Neural cell (in vitro differentiated cells): ENCODE results near the gene FGA. TPM values are rescaled to one million over a fixed set of nuclear protein-coding genes. Genes with fewer than 3 reads are reported as not detected.

ENCODE experiments used
- H2AFZ ChIP-seq: fragments of 200-600, 300-800 bp; sonication (generic), shearing (Covaris generic); 2 replicates; pipeline ENCODE4 v1.6.0; 2014; ENCODE audit warnings: low read depth, mild to moderate bottlenecking, antibody characterized with exemption, low read length, moderate library complexity
- H3F3A ChIP-seq: fragments of 200-600 bp; shearing (Covaris generic); 2 replicates; pipeline ENCODE4 v1.6.1; 2016; ENCODE audit warnings: mild to moderate bottlenecking, moderate library complexity, mixed read lengths, antibody characterized with exemption, low read length; ENCODE audit not compliant: insufficient read depth, poor library complexity, severe bottlenecking
- H3K27ac ChIP-seq: fragments of 200-600, 300-800 bp; sonication (generic), shearing (Covaris generic); 2 replicates; pipeline ENCODE4 v1.5.1; 2014; ENCODE audit warnings: mild to moderate bottlenecking, low read length, moderate library complexity
- H3K27me3 ChIP-seq: fragments of 300-800, 200-600 bp; sonication (generic), shearing (Covaris generic); 2 replicates; pipeline ENCODE4 v1.6.0; 2014; ENCODE audit warnings: mild to moderate bottlenecking, low read depth, low read length, moderate library complexity; ENCODE audit not compliant: insufficient read depth
- H3K36me3 ChIP-seq: fragments of 300-800, 200-600 bp; sonication (generic), shearing (Covaris generic); 2 replicates; pipeline ENCODE4 v1.5.1; 2014; ENCODE audit warnings: mild to moderate bottlenecking, antibody characterized with exemption, low read length, moderate library complexity; ENCODE audit not compliant: insufficient read depth
- H3K4me2 ChIP-seq: fragments of 300-800, 200-600 bp; sonication (generic), shearing (Covaris generic); 2 replicates; pipeline ENCODE4 v1.6.0; 2014; ENCODE audit warnings: mild to moderate bottlenecking, low read length
- H3K4me3 ChIP-seq: fragments of 300-800, 200-600 bp; sonication (generic), shearing (Covaris generic); 2 replicates; pipeline ENCODE4 v1.5.1; 2014; ENCODE audit warnings: mild to moderate bottlenecking, low read length, moderate library complexity
- H3K79me2 ChIP-seq: fragments of 200-600 bp; shearing (Covaris generic); replicated peaks from 2 replicates; pipeline ENCODE4 v1.6.0; 2014; ENCODE audit warnings: mild to moderate bottlenecking, low read length, moderate library complexity; ENCODE audit not compliant: insufficient read depth
- H3K9ac ChIP-seq: fragments of 300-800, 200-600 bp; sonication (generic), shearing (Covaris generic); 2 replicates; pipeline ENCODE4 v1.6.1; 2016; ENCODE audit warnings: mild to moderate bottlenecking, low read length, mixed read lengths
- H3K9me2 ChIP-seq: fragments of 200-600 bp; shearing (Covaris generic); 2 replicates; pipeline ENCODE4 v1.6.1; 2016; ENCODE audit warnings: mild to moderate bottlenecking, low read length, mixed read lengths; ENCODE audit not compliant: insufficient read depth
- H3K9me3 ChIP-seq: fragments of 200-600, 300-800 bp; sonication (generic), shearing (Covaris generic); 2 replicates; pipeline ENCODE4 v1.6.1; 2016; ENCODE audit warnings: mild to moderate bottlenecking, mixed run types, low read length, moderate library complexity, mixed read lengths
- H4K20me1 ChIP-seq: fragments of 200-600 bp; shearing (Covaris generic); 2 replicates; pipeline ENCODE4 v1.6.1; 2016; ENCODE audit warnings: mild to moderate bottlenecking, mixed run types; ENCODE audit not compliant: insufficient read depth
- CTCF ChIP-seq: fragments of 450-650 bp; IDR thresholded peaks from 2 replicates; pipeline ENCODE4 v1.5.1; 2014; ENCODE audit warnings: antibody characterized with exemption, mild to moderate bottlenecking, moderate library complexity; ENCODE audit not compliant: poor library complexity, severe bottlenecking
- EP300 ChIP-seq: fragments of 450-650 bp; conservative IDR thresholded peaks from 2 replicates; pipeline ENCODE4 v1.6.1; 2014; ENCODE audit warnings: antibody characterized with exemption, mild to moderate bottlenecking, moderate library complexity; ENCODE audit not compliant: poor library complexity, severe bottlenecking
- EZH2 ChIP-seq: fragments of 200-600, 300-800 bp; shearing (Covaris generic), sonication (generic); IDR thresholded peaks from 2 replicates; pipeline ENCODE4 v1.6.1; 2014; ENCODE audit warnings: antibody characterized with exemption, low read length, borderline replicate concordance, mild to moderate bottlenecking; ENCODE audit not compliant: insufficient read depth, poor library complexity, severe bottlenecking
- MXI1 ChIP-seq: fragments of 450-650 bp; conservative IDR thresholded peaks from 2 replicates; pipeline ENCODE4 v1.6.1; 2014; ENCODE audit warnings: antibody characterized with exemption, mild to moderate bottlenecking; ENCODE audit not compliant: poor library complexity, severe bottlenecking
- POLR2AphosphoS5 ChIP-seq: IDR thresholded peaks from 2 replicates; pipeline ENCODE4 v1.6.1; 2012
- RAD21 ChIP-seq: fragments of 450-650 bp; conservative IDR thresholded peaks from 2 replicates; pipeline ENCODE4 v1.6.1; 2014; ENCODE audit warnings: antibody characterized with exemption, mild to moderate bottlenecking, moderate library complexity
- SMC3 ChIP-seq: fragments of 450-650 bp; conservative IDR thresholded peaks from 2 replicates; pipeline ENCODE4 v1.6.1; 2014; ENCODE audit warnings: antibody characterized with exemption, mild to moderate bottlenecking, moderate library complexity; ENCODE audit not compliant: poor library complexity
- TAF1 ChIP-seq: IDR thresholded peaks from 2 replicates; pipeline ENCODE4 v1.6.1; 2012; ENCODE audit warnings: low read depth
- polyA plus RNA-seq: library from polyadenylated mRNA; depleted of rRNA; stranded (reverse); fragments of >200 nt; gene quantifications from 2 replicates; pipeline ENCODE4 v1.2.3, GENCODE V29; 2014
- TF ChIP-seq, protein P1 (sequence below): IDR thresholded peaks from 2 replicates; pipeline ENCODE4 v1.6.1; 2012; ENCODE audit warnings: borderline replicate concordance

Gene FGA
- polyA plus RNA-seq, 1 donor from 2014 or later: not detected

DNA sequence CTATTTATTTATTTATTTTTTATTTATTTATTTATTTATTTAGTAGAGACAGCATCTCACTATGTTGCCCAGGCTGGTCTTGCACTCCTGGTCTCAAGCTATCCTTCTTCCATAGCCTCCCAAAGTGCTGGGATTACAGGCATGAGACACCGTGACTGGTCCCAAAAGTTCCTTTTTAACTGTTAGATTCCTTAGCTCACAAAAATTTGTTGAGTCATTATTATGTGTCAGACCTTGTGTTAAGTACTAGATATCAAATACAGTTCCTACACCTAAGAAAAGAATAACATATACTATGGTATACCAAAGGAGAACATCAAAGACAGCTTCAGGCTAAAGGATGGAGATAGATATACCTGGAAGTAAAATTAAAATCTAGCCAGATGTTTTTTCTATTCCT is 11.6 kb downstream of the FGA start:
- H2AFZ ChIP-seq: no peak overlapping the region
- no peak overlapping the region for H3K27ac ChIP-seq
- no peaks in the 10 kb centered on the region for H3F3A ChIP-seq
- TF ChIP-seq POLR2AphosphoS5: no peak
- TF ChIP-seq SMC3: no peak
- TF ChIP-seq RAD21: no peak
- no peak for TF ChIP-seq MXI1
- no peak for TF ChIP-seq CTCF
- TF ChIP-seq, protein P1, sequence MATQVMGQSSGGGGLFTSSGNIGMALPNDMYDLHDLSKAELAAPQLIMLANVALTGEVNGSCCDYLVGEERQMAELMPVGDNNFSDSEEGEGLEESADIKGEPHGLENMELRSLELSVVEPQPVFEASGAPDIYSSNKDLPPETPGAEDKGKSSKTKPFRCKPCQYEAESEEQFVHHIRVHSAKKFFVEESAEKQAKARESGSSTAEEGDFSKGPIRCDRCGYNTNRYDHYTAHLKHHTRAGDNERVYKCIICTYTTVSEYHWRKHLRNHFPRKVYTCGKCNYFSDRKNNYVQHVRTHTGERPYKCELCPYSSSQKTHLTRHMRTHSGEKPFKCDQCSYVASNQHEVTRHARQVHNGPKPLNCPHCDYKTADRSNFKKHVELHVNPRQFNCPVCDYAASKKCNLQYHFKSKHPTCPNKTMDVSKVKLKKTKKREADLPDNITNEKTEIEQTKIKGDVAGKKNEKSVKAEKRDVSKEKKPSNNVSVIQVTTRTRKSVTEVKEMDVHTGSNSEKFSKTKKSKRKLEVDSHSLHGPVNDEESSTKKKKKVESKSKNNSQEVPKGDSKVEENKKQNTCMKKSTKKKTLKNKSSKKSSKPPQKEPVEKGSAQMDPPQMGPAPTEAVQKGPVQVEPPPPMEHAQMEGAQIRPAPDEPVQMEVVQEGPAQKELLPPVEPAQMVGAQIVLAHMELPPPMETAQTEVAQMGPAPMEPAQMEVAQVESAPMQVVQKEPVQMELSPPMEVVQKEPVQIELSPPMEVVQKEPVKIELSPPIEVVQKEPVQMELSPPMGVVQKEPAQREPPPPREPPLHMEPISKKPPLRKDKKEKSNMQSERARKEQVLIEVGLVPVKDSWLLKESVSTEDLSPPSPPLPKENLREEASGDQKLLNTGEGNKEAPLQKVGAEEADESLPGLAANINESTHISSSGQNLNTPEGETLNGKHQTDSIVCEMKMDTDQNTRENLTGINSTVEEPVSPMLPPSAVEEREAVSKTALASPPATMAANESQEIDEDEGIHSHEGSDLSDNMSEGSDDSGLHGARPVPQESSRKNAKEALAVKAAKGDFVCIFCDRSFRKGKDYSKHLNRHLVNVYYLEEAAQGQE: no peak
- no peak for TF ChIP-seq EZH2
- no peak for TF ChIP-seq EP300
- no peak for TF ChIP-seq TAF1
- no peaks in the 10 kb centered on the region for H3K27me3 ChIP-seq
- no peak overlapping the region for H3K4me3 ChIP-seq
- H3K36me3 ChIP-seq: no peaks in the 10 kb centered on the region
- H4K20me1 ChIP-seq: no peaks in the 10 kb centered on the region
- no peaks in the 10 kb centered on the region for H3K9me2 ChIP-seq
- H3K79me2 ChIP-seq: no peaks in the 10 kb centered on the region
- H3K9ac ChIP-seq: no peak overlapping the region
- no peak overlapping the region for H3K4me2 ChIP-seq
- H3K9me3 ChIP-seq: no peaks in the 10 kb centered on the region

DNA sequence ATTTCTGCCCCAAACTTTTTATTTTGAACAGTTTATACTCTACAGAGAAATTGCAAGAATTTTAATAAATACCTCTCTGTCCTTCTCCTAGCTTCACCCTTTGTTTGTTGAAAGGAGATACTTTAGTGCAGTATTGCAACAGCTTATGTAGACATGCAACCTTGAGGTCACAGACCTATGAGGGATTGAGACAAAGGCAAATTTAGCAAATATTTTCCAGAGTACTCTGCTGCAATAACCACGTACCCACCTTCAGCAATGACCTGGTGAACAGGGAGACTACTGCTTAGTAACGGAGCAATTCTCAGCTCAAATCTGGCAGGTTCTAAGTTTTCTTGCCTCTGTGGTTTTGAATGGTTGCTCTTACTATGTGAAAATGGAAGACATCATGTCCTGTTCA is 13.2 kb downstream of the FGA start:
- H3K4me3 ChIP-seq: no peak overlapping the region
- H2AFZ ChIP-seq: no peak overlapping the region
- H4K20me1 ChIP-seq: no peaks in the 10 kb centered on the region
- H3K9ac ChIP-seq: no peak overlapping the region
- H3K4me2 ChIP-seq: no peak overlapping the region
- H3K9me2 ChIP-seq: no peaks in the 10 kb centered on the region
- no peaks in the 10 kb centered on the region for H3F3A ChIP-seq
- H3K79me2 ChIP-seq: no peaks in the 10 kb centered on the region
- H3K36me3 ChIP-seq: no peaks in the 10 kb centered on the region
- no peak overlapping the region for H3K27ac ChIP-seq
- no peak for TF ChIP-seq TAF1
- TF ChIP-seq, protein P1: no peak
- no peak for TF ChIP-seq MXI1
- TF ChIP-seq RAD21: no peak
- no peak for TF ChIP-seq SMC3
- TF ChIP-seq EP300: no peak
- TF ChIP-seq CTCF: no peak
- TF ChIP-seq POLR2AphosphoS5: no peak
- no peak for TF ChIP-seq EZH2
- no peaks in the 10 kb centered on the region for H3K9me3 ChIP-seq
- no peaks in the 10 kb centered on the region for H3K27me3 ChIP-seq
